Midbrain (tissue), 1 donor: ENCODE results near the gene FARS2.

Experiments
- DNase-seq: peaks from one replicate; lab custom pipeline; 2025; lab: John Stamatoyannopoulos, UW

Gene FARS2

GRCh38 chr6:5427586-5427985 is 166.3 kb downstream of the FARS2 start:
- no peak for DNase-seq

- DNase-seq = no peak
Observed at GRCh38 chr6:5433324-5433723, 172.0 kb downstream of the FARS2 start.

- no peak for DNase-seq
Observed at GRCh38 chr6:5435449-5435848, 174.1 kb downstream of the FARS2 start.

GRCh38 chr6:5438922-5439584 is 177.7 kb downstream of the FARS2 start:
- no peak for DNase-seq

GRCh38 chr6:5439749-5440148 is 178.4 kb downstream of the FARS2 start:
- no peak for DNase-seq

GRCh38 chr6:5442319-5442718 is 181.0 kb downstream of the FARS2 start:
- DNase-seq = no peak

GRCh38 chr6:5442916-5443315 is 181.6 kb downstream of the FARS2 start:
- no peak for DNase-seq

- DNase-seq = no peak
Observed at GRCh38 chr6:5443491-5443890, 182.2 kb downstream of the FARS2 start.

GRCh38 chr6:5446362-5447075 is 185.2 kb downstream of the FARS2 start:
- no peak for DNase-seq

- DNase-seq = no peak
Observed at GRCh38 chr6:5447921-5448320, 186.6 kb downstream of the FARS2 start.

- DNase-seq = no peak
Observed at GRCh38 chr6:5450073-5450472, 188.8 kb downstream of the FARS2 start.

GRCh38 chr6:5453546-5453945 is 192.2 kb downstream of the FARS2 start:
- DNase-seq = no peak

- DNase-seq = no peak
Observed at GRCh38 chr6:5455142-5455541, 193.8 kb downstream of the FARS2 start.

- no peak for DNase-seq
Observed at GRCh38 chr6:5457041-5457440, 195.7 kb downstream of the FARS2 start.

- DNase-seq = no peak
Observed at GRCh38 chr6:5457983-5458683, 196.8 kb downstream of the FARS2 start.

GRCh38 chr6:5459346-5459745 is 198.0 kb downstream of the FARS2 start:
- no peak for DNase-seq

- no peak for DNase-seq
Observed at GRCh38 chr6:5461365-5461764, 200.1 kb downstream of the FARS2 start.

- DNase-seq = no peak
Observed at GRCh38 chr6:5462856-5463255, 201.5 kb downstream of the FARS2 start.

GRCh38 chr6:5463690-5464089 is 202.4 kb downstream of the FARS2 start:
- no peak for DNase-seq

- DNase-seq = no peak
Observed at GRCh38 chr6:5464099-5464885, 203.0 kb downstream of the FARS2 start.

- no peak for DNase-seq
Observed at GRCh38 chr6:5466281-5467136, 205.2 kb downstream of the FARS2 start.
